Ovary (tissue), 3 donors: Measurements from ENCODE around the gene HSD11B1.

ENCODE experiments used
- POLR2A ChIP-seq: fragments of 450-650 bp; IDR thresholded peaks from one replicate; pipeline ENCODE4 v1.6.1; 2017; ENCODE audit warnings: antibody characterized with exemption, mild to moderate bottlenecking, moderate library complexity
- TF ChIP-seq, protein P1 (sequence below), 3 donors: fragments of 450-650 bp in 2 of 3; fragments of 200-600 bp in 1 of 3; IDR thresholded peaks; one replicate each; pipeline versions ENCODE4 v1.5.1 to v1.8.0; 2016 to 2022; ENCODE audit warnings: antibody characterized with exemption in 3 of 3, mild to moderate bottlenecking in 1 of 3
- donor health status: DM: no; HTN: no; CAD: no.

- no peak for TF ChIP-seq POLR2A
- TF ChIP-seq, protein P1, sequence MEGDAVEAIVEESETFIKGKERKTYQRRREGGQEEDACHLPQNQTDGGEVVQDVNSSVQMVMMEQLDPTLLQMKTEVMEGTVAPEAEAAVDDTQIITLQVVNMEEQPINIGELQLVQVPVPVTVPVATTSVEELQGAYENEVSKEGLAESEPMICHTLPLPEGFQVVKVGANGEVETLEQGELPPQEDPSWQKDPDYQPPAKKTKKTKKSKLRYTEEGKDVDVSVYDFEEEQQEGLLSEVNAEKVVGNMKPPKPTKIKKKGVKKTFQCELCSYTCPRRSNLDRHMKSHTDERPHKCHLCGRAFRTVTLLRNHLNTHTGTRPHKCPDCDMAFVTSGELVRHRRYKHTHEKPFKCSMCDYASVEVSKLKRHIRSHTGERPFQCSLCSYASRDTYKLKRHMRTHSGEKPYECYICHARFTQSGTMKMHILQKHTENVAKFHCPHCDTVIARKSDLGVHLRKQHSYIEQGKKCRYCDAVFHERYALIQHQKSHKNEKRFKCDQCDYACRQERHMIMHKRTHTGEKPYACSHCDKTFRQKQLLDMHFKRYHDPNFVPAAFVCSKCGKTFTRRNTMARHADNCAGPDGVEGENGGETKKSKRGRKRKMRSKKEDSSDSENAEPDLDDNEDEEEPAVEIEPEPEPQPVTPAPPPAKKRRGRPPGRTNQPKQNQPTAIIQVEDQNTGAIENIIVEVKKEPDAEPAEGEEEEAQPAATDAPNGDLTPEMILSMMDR (IDR thresholded peaks at IDR 0.05) = no peak
Measured at GRCh38 chr1:209720326-209720725, 15.7 kb downstream of the HSD11B1 start.
